Regular cardiac myocyte (primary cell): ENCODE data around the gene BSPRY. TPM values are rescaled to one million over a fixed set of nuclear protein-coding genes. Genes with fewer than 3 reads are reported as not detected.

ENCODE experiments used
- total RNA-seq: library from RNA; depleted of rRNA; stranded (reverse); fragments of >200 nt; gene quantifications from 2 replicates; pipeline ENCODE4 v1.2.3, GENCODE V29; 2014

BSPRY gene
- not detected in 2 replicates for total RNA-seq

GRCh38 chr9:113349445-113350094 lies at the start of gene BSPRY:
Gene BSPRY, plus strand, starts transcription at chr9:113349541. Its CDS starts 39 bp downstream, at chr9:113349580.

GRCh38 chr9:113302792-113303418 lies 46.4 kb upstream of the BSPRY start, which contains the start of gene RNF183:
Gene RNF183, minus strand, starts transcription at chr9:113303376. Its CDS starts 5,192 bp downstream, at chr9:113298184.

GRCh38 chr9:113340011-113340699 lies 9.2 kb upstream of the BSPRY start, which contains the start of gene WDR31:
Gene WDR31, minus strand, starts transcription at chr9:113340275. Its CDS starts 8,253 bp downstream, at chr9:113332022.

GRCh38 chr9:113376634-113377567 lies 27.6 kb downstream of the BSPRY start, which contains the start of gene HDHD3:
Gene HDHD3, minus strand, starts transcription at chr9:113376986. Its CDS starts 2,632 bp downstream, at chr9:113374354.

GRCh38 chr9:113401027-113401792 lies 51.9 kb downstream of the BSPRY start, which contains the start of gene ALAD:
Gene ALAD, minus strand, starts transcription at chr9:113401284. Its CDS starts 7,725 bp downstream, at chr9:113393559.

GRCh38 chr9:113410207-113410864 lies 61.0 kb downstream of the BSPRY start, which contains the start of the genes C9orf43 and POLE3:
Gene C9orf43, plus strand, starts transcription at chr9:113410747. Its CDS starts 2,747 bp downstream, at chr9:113413494.
Gene POLE3, minus strand, starts transcription at chr9:113410675. Its CDS starts 382 bp downstream, at chr9:113410293.

Other genes with a start within 250 kb of the BSPRY start
- gene SLC31A2, start 198.5 kb upstream of the BSPRY start, total RNA-seq, result 7.3 and 20.3 TPM in 2 replicates
- gene FKBP15, start 128.3 kb upstream of the BSPRY start, total RNA-seq, result 16.7 and 17.5 TPM in 2 replicates
- gene SLC31A1, start 128.0 kb upstream of the BSPRY start, total RNA-seq, result 26.8 and 29.1 TPM in 2 replicates
- 37.2 and 78.8 TPM in 2 replicates for gene CDC26, start 74.0 kb upstream of the BSPRY start, total RNA-seq
- gene PRPF4, start 73.9 kb upstream of the BSPRY start, total RNA-seq, result 28.2 and 57.5 TPM in 2 replicates
- gene RNF183, start 46.2 kb upstream of the BSPRY start, total RNA-seq, result not detected in 2 replicates
- 1.3 and 2.0 TPM in 2 replicates for gene WDR31, start 9.3 kb upstream of the BSPRY start, total RNA-seq
- gene HDHD3, start 27.4 kb downstream of the BSPRY start, total RNA-seq, result 5.0 and 11.8 TPM in 2 replicates
- gene ALAD, start 51.7 kb downstream of the BSPRY start, total RNA-seq, result 20.5 and 29.6 TPM in 2 replicates
- gene POLE3, start 61.1 kb downstream of the BSPRY start, total RNA-seq, result 37.2 and 73.2 TPM in 2 replicates
- gene C9orf43, start 61.2 kb downstream of the BSPRY start, total RNA-seq, result 0.28 and 0.58 TPM in 2 replicates
- 51.6 and 68.2 TPM in 2 replicates for gene RGS3, start 114.2 kb downstream of the BSPRY start, total RNA-seq